Measurements from ENCODE around the gene SHANK1. TPM values are rescaled to one million over a fixed set of nuclear protein-coding genes. Genes with fewer than 3 reads are reported as not detected.

SHANK1 gene
- total RNA-seq, 2 experiments from 2014 or later = not detected

DNA sequence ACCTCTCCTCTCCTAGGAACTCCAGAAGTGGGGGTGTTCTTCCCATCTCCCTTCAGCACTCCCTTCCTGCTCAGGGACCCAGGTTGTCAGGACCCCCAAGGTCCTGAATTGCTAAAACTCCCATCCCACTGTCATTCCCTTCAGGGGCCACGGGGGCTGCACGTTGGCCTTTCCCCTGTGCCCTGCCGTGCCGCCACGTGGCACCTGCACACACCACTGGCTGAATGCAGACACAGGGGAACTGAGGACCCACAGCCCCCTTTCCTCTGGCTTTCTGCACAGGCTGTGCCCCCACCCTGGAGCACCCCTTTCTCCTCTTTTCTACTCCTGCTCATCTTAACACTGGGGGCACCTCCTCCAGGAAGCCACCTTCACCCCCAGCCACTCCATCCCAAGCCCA lies 9.0 kb downstream of the SHANK1 start:
- ATAC-seq (no peak), DNase-seq (no peak)
- intact Hi-C loops (cut with DNase I, micrococcal nuclease) = no loop called here
- H3K27ac Mint-ChIP-seq = no peak overlapping the region
- peaks cover 5% of the 10 kb centered on the region for H3K4me1 Mint-ChIP-seq
- no peaks in the 10 kb centered on the region for H3K36me3 Mint-ChIP-seq (ENCODE audit: low read depth)
- H3K4me3 Mint-ChIP-seq = no peak overlapping the region
- H3K9me3 Mint-ChIP-seq (ENCODE audit: low read depth) = no peaks in the 10 kb centered on the region
- ChIA-PET CTCF (interaction anchor here (1.0 to 1.1 kb wide), 3 partner anchors 10 to 311 kb away, joined by 3 read pairs; no protein-coding TSS in a partner anchor), POLR2A (no interaction called here)
- H3K27me3 Mint-ChIP-seq = peaks cover 37% of the 10 kb centered on the region

DNA sequence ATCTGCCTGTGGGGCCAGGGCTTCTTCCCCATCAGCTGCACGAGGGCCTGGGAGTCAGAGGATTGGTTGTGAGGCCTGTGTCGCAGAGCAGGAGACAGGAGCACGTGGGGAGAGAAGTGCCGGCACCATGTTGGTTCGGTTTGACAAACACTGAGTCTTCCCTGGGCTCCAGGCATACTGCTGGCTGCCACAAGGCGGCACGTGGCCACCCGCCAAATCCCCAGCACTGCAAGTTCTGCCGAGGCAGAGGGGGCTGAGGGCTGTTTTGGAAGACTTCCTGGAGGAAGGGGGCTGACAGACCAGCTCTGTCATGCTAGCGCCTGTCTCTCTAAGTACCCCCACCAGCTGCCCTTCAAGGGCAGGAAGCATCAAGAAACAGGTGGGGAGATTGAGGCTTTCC lies 9.5 kb downstream of the SHANK1 start:
- H3K9me3 Mint-ChIP-seq (ENCODE audit: low read depth) = no peaks in the 10 kb centered on the region
- peaks cover 5% of the 10 kb centered on the region for H3K4me1 Mint-ChIP-seq
- no peak overlapping the region for H3K4me3 Mint-ChIP-seq
- no peak overlapping the region for H3K27ac Mint-ChIP-seq
- ChIA-PET CTCF (interaction anchor here (0.6 to 1.1 kb wide), 3 partner anchors 11 to 93 kb away, joined by 3 read pairs; no protein-coding TSS in a partner anchor), POLR2A (no interaction called here)
- H3K36me3 Mint-ChIP-seq (ENCODE audit: low read depth) = no peaks in the 10 kb centered on the region
- intact Hi-C loops (cut with DNase I, micrococcal nuclease) = no loop called here
- no peak for DNase-seq
- H3K27me3 Mint-ChIP-seq = peaks cover 39% of the 10 kb centered on the region
- ATAC-seq = no peak

DNA sequence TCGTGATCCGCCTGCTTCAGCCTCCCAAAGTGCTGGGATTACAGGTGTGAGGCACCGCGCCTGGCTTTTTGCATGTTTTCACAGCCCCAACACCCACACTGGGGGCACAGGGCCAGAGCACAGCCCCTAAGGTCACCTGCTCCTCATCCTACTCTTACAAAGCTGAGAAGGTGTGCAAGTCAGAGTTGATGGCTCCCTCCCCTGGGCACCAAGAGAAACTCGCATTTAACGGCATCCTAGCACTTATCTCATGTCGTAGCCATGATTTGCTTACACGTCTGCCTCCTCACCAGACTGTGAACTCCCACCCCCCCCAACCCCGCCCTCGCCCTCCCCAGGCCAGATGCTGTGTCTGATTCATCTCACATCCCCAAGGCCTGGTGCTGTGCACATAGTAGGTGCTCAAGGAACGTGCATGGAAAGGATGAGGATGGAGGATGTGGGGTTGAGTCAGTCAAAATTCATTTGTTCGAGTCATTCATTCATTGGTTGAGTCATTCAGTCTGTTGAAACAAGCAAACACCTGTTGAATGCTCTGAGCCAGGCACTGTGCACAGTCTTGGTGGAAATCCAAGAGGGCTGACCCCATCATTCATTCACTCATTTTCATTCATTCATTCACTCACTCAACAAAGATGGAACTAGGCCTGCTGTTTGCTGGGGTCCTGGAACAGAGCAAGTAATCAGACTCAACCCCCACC lies 11.3 kb downstream of the SHANK1 start:
- POLR2A ChIA-PET = interaction anchor here (0.6 kb wide), 1 partner anchor 14 kb away, joined by 5 read pairs; no protein-coding TSS in a partner anchor
- peaks cover 5% of the 10 kb centered on the region for H3K4me1 Mint-ChIP-seq
- ATAC-seq (no peak), DNase-seq (no peak)
- no peaks in the 10 kb centered on the region for H3K36me3 Mint-ChIP-seq (ENCODE audit: low read depth)
- H3K27ac Mint-ChIP-seq = no peak overlapping the region
- H3K9me3 Mint-ChIP-seq (ENCODE audit: low read depth) = no peaks in the 10 kb centered on the region
- no peak overlapping the region for H3K4me3 Mint-ChIP-seq
- H3K27me3 Mint-ChIP-seq = peaks cover 33% of the 10 kb centered on the region
- CTCF ChIA-PET = no interaction called here
- intact Hi-C loops (cut with DNase I, micrococcal nuclease) = no loop called here

DNA sequence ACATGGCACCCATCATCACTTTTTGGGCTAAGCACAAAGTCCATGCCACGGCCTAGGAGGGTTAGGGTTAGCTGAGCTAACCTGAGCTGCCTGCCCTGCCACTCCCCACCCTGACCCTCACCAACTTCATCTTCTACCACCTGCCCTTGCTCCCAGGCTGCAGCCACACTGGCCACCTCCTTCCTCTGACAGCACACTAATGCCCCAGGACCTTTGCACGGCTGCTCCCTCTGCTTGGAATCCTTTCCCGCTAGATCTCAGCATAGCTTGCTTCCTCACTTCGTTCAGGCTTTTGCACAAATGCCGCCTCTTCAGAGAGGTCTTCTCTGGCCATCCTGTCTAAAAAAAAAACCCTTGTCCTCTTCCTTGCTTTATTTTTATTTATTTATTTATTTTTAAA lies 13.2 kb downstream of the SHANK1 start:
- H3K9me3 Mint-ChIP-seq (ENCODE audit: low read depth) = no peaks in the 10 kb centered on the region
- H3K4me1 Mint-ChIP-seq = no peaks in the 10 kb centered on the region
- DNase-seq = no peak
- no peak overlapping the region for H3K4me3 Mint-ChIP-seq
- ChIA-PET CTCF (interaction anchor here (0.7 kb wide), 1 partner anchor 77 kb away, joined by 3 read pairs; no protein-coding TSS in a partner anchor), POLR2A (no interaction called here)
- H3K36me3 Mint-ChIP-seq (ENCODE audit: low read depth) = no peaks in the 10 kb centered on the region
- no peak overlapping the region for H3K27ac Mint-ChIP-seq
- H3K27me3 Mint-ChIP-seq = peaks cover 25% of the 10 kb centered on the region
- intact Hi-C loops (cut with DNase I, micrococcal nuclease) = no loop called here
- ATAC-seq = no peak

DNA sequence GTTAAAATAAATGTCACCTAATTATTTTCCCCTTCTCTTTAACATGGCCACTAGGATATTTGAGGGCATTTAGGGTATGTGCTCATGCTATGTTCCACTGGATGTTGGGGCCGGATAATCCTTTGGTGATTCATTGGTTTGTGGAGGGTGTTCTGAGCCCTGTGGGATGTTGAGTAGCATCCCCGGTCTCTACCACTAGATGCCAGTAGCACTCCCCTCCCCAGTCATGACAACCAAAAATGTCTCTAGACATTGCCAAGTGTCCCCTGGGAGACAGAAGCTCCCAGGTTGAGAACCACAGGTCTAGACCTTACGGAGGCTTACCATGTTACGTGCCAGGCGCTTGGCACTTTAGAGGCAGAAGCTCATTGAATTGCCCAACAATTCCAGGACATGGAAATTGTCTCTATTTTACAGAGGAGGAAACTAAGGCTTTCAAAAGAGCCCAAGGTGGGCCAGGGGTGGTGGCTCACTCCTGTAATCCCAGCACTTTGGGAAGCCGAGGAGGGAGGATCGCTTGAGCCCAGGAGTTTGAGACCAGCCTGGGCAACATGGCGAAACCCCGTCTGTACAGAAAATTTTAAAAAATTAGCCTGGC lies 14.1 kb downstream of the SHANK1 start:
- DNase-seq (peak; percentile 60), ATAC-seq (peak; percentile 92)
- H3K9me3 Mint-ChIP-seq (ENCODE audit: low read depth) = no peaks in the 10 kb centered on the region
- intact Hi-C loops (cut with DNase I, micrococcal nuclease) = loop anchor here (1.0 to 2.0 kb wide), 3 partner anchors 77 to 217 kb away; no protein-coding TSS in a partner anchor
- CTCF ChIA-PET = interaction anchor here (0.7 to 1.0 kb wide), 2 partner anchors 78 to 90 kb away, joined by 3 read pairs; no protein-coding TSS in a partner anchor
- no peak overlapping the region for H3K27ac Mint-ChIP-seq
- no peak overlapping the region for H3K4me3 Mint-ChIP-seq
- POLR2A ChIA-PET = no interaction called here
- H3K27me3 Mint-ChIP-seq = peaks cover 20% of the 10 kb centered on the region
- no peaks in the 10 kb centered on the region for H3K36me3 Mint-ChIP-seq (ENCODE audit: low read depth)
- no peaks in the 10 kb centered on the region for H3K4me1 Mint-ChIP-seq

DNA sequence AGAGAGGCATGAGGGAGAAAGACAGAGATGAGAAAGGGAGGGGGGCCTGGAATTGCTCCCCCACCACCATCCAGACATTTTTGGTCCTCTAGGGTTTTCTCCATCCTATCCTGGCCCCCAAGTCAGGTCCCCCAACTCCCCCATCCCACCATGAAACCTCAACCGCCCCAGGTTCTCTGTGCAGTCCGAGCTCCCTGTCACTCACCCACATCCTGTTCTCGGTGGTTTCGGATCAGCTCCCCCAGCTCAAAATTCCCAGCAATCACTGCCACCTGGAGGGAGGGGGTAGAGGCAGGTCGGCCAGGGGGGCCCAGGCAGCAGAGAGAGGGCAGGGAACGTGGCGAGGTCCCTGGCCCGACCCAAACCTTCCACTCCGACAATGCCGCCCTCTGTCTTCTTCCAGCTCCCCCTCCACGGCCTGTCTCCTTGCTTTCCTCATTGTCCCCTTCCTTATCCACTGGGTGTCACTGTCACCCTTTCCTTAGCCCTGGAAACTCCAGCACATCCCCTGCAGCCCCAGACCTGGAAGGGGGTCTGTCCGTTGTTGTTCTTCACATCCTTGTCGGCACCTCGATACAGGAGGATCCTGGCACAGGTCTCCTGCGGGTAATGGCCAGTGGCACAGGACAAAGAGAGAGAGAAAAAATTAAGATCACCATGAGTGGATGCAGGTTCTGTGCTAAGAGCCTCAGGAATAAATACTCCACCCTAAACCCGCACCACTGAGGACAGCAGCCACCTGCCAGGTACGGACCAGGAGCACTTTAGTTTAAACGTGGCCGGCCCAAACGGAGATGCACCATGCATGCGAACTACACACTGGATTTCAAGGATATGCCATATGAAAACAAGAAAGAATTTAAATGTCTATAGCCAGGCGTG lies 15.4 kb downstream of the SHANK1 start:
- peaks cover 29% of the 10 kb centered on the region for H3K27me3 Mint-ChIP-seq
- POLR2A ChIA-PET = no interaction called here
- no peak for ATAC-seq
- no peak overlapping the region for H3K27ac Mint-ChIP-seq
- CTCF ChIA-PET = interaction anchor here (0.6 kb wide), 1 partner anchor 183 kb away, joined by 3 read pairs; no protein-coding TSS in a partner anchor
- H3K4me1 Mint-ChIP-seq = no peaks in the 10 kb centered on the region
- DNase-seq = no peak
- intact Hi-C loops (cut with DNase I, micrococcal nuclease) = loop anchor here in 1 of 2 experiments (2.0 kb wide), 1 partner anchor 79 kb away; no protein-coding TSS in a partner anchor
- no peaks in the 10 kb centered on the region for H3K9me3 Mint-ChIP-seq (ENCODE audit: low read depth)
- H3K36me3 Mint-ChIP-seq (ENCODE audit: low read depth) = no peaks in the 10 kb centered on the region
- H3K4me3 Mint-ChIP-seq = no peak overlapping the region

DNA sequence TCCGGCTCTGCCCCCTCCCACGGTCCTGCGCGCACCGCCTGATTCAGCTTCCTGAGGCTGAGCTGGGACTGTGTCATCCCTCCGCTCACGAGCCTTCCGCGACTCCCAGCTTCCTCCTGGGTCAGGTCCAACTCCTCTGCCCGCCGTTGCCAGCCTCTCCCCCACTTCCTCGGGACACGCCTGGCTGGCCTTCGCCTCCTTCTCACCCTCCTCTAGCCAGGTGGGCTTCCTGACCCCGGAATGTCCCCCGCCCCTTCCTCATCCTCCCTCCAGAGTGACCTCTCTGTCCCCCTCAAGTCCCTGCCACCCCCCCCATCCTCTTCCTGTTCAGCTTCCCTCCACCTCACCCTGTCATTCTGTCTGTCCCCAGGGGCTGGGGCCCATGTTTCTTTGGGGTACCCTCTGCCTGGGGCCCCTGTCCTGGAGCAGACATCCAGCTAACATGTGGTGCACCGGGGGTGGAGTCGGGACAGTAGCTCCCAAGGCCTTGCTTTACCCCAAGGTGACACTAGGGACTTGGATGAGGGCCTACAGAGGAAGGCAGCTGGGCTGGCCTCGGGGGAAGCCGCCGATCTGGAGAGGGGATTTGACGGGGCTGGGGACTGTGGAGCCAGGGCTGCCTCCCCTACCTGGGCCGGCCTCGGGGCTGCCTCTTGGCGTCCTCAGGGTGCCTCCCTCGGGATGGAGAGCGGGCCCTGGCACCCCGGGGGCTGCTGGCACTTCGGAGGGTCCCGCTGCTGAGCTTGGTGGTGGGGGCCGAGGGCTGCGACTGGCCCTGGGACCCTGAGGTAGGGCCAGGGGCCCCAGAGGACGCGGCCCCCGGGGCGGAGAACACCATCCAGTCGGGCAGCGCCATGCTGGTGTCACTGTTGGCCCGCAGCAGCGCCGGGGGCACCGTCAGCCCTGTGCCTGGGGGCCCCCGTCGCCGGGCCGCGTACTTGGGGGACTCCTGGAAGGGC lies 16.5 kb downstream of the SHANK1 start:
- no peaks in the 10 kb centered on the region for H3K9me3 Mint-ChIP-seq (ENCODE audit: low read depth)
- H3K36me3 Mint-ChIP-seq (ENCODE audit: low read depth) = no peaks in the 10 kb centered on the region
- POLR2A ChIA-PET = interaction anchor here (0.6 kb wide), 1 partner anchor 95 kb away, joined by 5 read pairs; no protein-coding TSS in a partner anchor
- H3K27me3 Mint-ChIP-seq = peaks cover 33% of the 10 kb centered on the region
- CTCF ChIA-PET = no interaction called here
- H3K4me1 Mint-ChIP-seq = no peaks in the 10 kb centered on the region
- H3K4me3 Mint-ChIP-seq = no peak overlapping the region
- DNase-seq = no peak
- H3K27ac Mint-ChIP-seq = no peak overlapping the region
- intact Hi-C loops (cut with DNase I, micrococcal nuclease) = no loop called here
- no peak for ATAC-seq

DNA sequence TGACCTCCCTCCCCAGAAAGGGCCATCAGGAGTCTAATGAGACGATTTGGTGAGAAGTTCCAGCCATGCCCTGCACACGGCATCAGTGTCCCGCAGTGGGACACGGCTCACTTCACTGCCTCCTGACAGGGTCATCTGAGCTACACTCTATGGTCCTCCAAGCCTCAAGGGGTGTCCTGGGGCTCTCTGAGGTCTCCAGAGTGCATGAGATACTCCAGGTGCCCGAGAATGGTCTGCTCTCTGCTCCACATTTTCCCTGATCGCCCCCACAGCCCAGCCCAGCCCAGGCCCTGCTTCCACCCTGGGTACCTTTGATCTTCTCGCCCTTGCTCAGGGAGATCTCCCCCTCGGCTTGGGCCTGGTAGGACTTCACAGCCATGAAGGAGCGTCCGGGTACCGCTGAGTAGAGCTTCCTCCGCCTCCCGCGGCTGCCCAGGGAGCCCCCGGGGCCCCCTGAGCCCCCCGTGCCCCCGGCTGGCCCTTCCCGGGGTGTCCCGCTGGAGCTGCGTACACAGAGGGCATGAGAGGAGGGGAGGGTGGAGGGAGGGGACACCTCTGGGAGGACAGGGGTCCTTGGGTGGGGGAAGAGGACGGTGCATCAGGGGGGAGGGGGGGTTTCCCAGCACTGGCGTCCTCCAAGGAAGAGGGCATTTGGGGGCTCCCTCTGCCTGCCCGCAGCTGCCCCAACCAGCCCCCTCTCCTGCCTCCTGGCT lies 17.3 kb downstream of the SHANK1 start:
- no peak for ATAC-seq
- no peaks in the 10 kb centered on the region for H3K9me3 Mint-ChIP-seq (ENCODE audit: low read depth)
- no peaks in the 10 kb centered on the region for H3K4me1 Mint-ChIP-seq
- no peak overlapping the region for H3K27ac Mint-ChIP-seq
- H3K4me3 Mint-ChIP-seq = no peak overlapping the region
- POLR2A ChIA-PET = no interaction called here
- intact Hi-C loops (cut with DNase I, micrococcal nuclease) = no loop called here
- H3K27me3 Mint-ChIP-seq = peaks cover 37% of the 10 kb centered on the region
- no peaks in the 10 kb centered on the region for H3K36me3 Mint-ChIP-seq (ENCODE audit: low read depth)
- CTCF ChIA-PET = no interaction called here
- DNase-seq = no peak

DNA sequence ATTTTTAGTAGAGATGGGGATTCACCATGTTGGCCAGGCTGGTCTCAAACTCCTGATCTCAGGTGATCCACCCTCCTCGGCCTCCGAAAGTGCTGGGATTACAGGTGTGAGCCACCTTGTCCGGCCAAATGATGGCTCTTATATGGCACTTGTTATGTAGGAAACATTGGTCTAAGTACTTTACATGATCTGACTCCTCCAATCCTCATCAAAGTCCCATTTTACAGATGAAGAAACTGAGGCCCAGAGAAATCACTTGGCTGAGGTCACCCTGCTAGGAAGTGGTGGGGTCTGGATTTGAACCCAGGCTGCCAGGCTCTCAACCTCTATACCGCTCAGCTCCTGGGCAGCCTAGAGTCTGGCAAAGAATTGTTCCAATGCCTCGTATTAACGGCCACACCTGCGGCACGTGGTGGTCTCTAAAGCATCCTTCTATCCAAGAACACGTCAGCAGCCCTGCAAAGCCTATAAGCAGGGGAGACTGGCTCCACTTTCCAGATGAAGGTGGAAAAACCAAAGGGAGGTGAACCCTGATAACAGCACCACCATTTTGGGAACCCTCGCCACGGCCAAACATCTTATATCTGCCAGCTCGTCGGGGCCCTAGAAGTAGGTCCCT lies 18.1 kb downstream of the SHANK1 start:
- ATAC-seq (no peak), DNase-seq (no peak)
- H3K27me3 Mint-ChIP-seq = peaks cover 41% of the 10 kb centered on the region
- no peak overlapping the region for H3K27ac Mint-ChIP-seq
- H3K4me3 Mint-ChIP-seq = no peak overlapping the region
- no peaks in the 10 kb centered on the region for H3K4me1 Mint-ChIP-seq
- no peaks in the 10 kb centered on the region for H3K36me3 Mint-ChIP-seq (ENCODE audit: low read depth)
- intact Hi-C loops (cut with DNase I, micrococcal nuclease) = no loop called here
- no peaks in the 10 kb centered on the region for H3K9me3 Mint-ChIP-seq (ENCODE audit: low read depth)
- ChIA-PET CTCF (no interaction called here), POLR2A (no interaction called here)
